Activated CD8-positive, alpha-beta T cell treated with anti-CD3 and anti-CD28 coated beads for 36 hours (primary cell): ENCODE data around the gene TTF1. TPM values are rescaled to one million over a fixed set of nuclear protein-coding genes. Genes with fewer than 3 reads are reported as not detected.

ENCODE experiments used
- ATAC-seq: fragments of 200-7000 bp; cut with Tn5 transposase; one replicate; pipeline ENCODE4 v1.10.0; 2021; ENCODE audit warnings: mild to moderate bottlenecking, moderate library complexity
- CTCF ChIA-PET: fragments of 350-600 bp; sonication (Branson Sonifier 250); formaldehyde crosslinking; loops from one replicate; lab custom pipeline; 2021; ENCODE audit warnings: antibody characterized with exemption; lab: Charles Lee
- POLR2A ChIA-PET: fragments of 350-600 bp; sonication (Branson Sonifier 250); formaldehyde crosslinking; loops from one replicate; lab custom pipeline; 2021; ENCODE audit warnings: antibody characterized with exemption; lab: Charles Lee
- DNase-seq: peaks from one replicate; pipeline ENCODE4 v3.0.0-alpha.2; 2020
- H3K27ac Mint-ChIP-seq: one replicate; pipeline ENCODE4 v1.8.0; 2021; ENCODE audit warnings: mild to moderate bottlenecking, mixed read lengths
- H3K27me3 Mint-ChIP-seq: one replicate; pipeline ENCODE4 v1.8.0; 2021; ENCODE audit warnings: mixed read lengths
- H3K36me3 Mint-ChIP-seq: one replicate; pipeline ENCODE4 v1.8.0; 2021; ENCODE audit warnings: low read depth, mixed read lengths
- H3K4me1 Mint-ChIP-seq: one replicate; pipeline ENCODE4 v1.8.0; 2021; ENCODE audit warnings: low read depth, mixed read lengths
- H3K4me3 Mint-ChIP-seq: one replicate; pipeline ENCODE4 v1.8.0; 2021; ENCODE audit warnings: mild to moderate bottlenecking, moderate library complexity, mixed read lengths
- H3K9me3 Mint-ChIP-seq: one replicate; pipeline ENCODE4 v1.8.0; 2021; ENCODE audit warnings: mixed read lengths
- CTCF ChIP-seq: fragments of 200-600 bp; IDR thresholded peaks from one replicate; pipeline ENCODE4 v1.8.0; 2022; ENCODE audit warnings: antibody characterized with exemption, mild to moderate bottlenecking
- intact Hi-C: fragments of 100-400 bp; cut with micrococcal nuclease; formaldehyde crosslinking; loops from one replicate; pipeline ENCODE4 v1.10.0; 2022
- total RNA-seq, 2 experiments: library from RNA; stranded (reverse); gene quantifications; one replicate each; pipeline ENCODE4 v1.2.3, GENCODE V29; 2021

The TTF1 gene
- total RNA-seq, 2 experiments from 2014 or later = 38.2 to 38.3 TPM

- peak within 1 kb of the TSS; percentile 81 for H3K4me3 Mint-ChIP-seq
- POLR2A ChIA-PET = interaction anchor here (0.6 to 2.1 kb wide), 11 partner anchors 8 to 1099 kb away, joined by 3 to 9 read pairs (median 3); partner anchors contain the start of gene RAPGEF1
- no peaks in the 10 kb centered on the region for H3K27me3 Mint-ChIP-seq
- H3K4me1 Mint-ChIP-seq = peaks cover 37% of the 10 kb centered on the region
- no peak for TF ChIP-seq CTCF
- ATAC-seq (peak; percentile 87), DNase-seq (peak; percentile 98)
- CTCF ChIA-PET = interaction anchor here (1.3 kb wide), 1 partner anchor 55 kb away, joined by 3 read pairs; the partner anchor contains the start of gene CFAP77
- intact Hi-C loops = no loop called here
- peaks cover 6% of the 10 kb centered on the region for H3K9me3 Mint-ChIP-seq
- H3K27ac Mint-ChIP-seq = peak within 1 kb of the TSS; percentile 98
- H3K36me3 Mint-ChIP-seq = peaks cover 34% of the 10 kb centered on the region
Observed at GRCh38 chr9:132354637-132355355, 51.8 kb downstream of the TTF1 start, which contains the start of gene SETX. SETX (minus strand) TSS chr9:132354986; CDS start chr9:132349428, 5,558 bp downstream.

GRCh38 chr9:132351404-132352045 is 55.1 kb downstream of the TTF1 start:
- Mint-ChIP-seq H3K36me3 (peaks cover 48% of the 10 kb centered on the region), H3K27me3 (no peaks in the 10 kb centered on the region), H3K9me3 (peaks cover 4% of the 10 kb centered on the region), H3K4me1 (peaks cover 50% of the 10 kb centered on the region), H3K4me3 (peak overlapping the region; percentile 81), H3K27ac (peak overlapping the region; percentile 98)
- POLR2A ChIA-PET = interaction anchor here (1.4 to 2.0 kb wide), 5 partner anchors 10 to 343 kb away, joined by 3 to 7 read pairs (median 5); no protein-coding TSS in a partner anchor
- no peak for ATAC-seq
- TF ChIP-seq CTCF = no peak
- intact Hi-C loops = no loop called here
- no peak for DNase-seq
- CTCF ChIA-PET = interaction anchor here (1.7 to 1.8 kb wide), 2 partner anchors 13 to 83 kb away, joined by 4 to 7 read pairs; no protein-coding TSS in a partner anchor

GRCh38 chr9:132350861-132351315 is 55.8 kb downstream of the TTF1 start:
- ATAC-seq (no peak), DNase-seq (peak; percentile 62)
- H3K36me3 Mint-ChIP-seq = peaks cover 52% of the 10 kb centered on the region
- POLR2A ChIA-PET = interaction anchor here (0.7 to 2.0 kb wide), 7 partner anchors 9 to 320 kb away, joined by 3 to 7 read pairs (median 4); partner anchors contain the start of genes DDX31 and GTF3C4
- CTCF ChIA-PET = interaction anchor here (0.7 to 1.8 kb wide), 4 partner anchors 12 to 82 kb away, joined by 3 to 7 read pairs (median 4); no protein-coding TSS in a partner anchor
- no peaks in the 10 kb centered on the region for H3K9me3 Mint-ChIP-seq
- H3K27me3 Mint-ChIP-seq = no peaks in the 10 kb centered on the region
- H3K4me1 Mint-ChIP-seq = peaks cover 50% of the 10 kb centered on the region
- intact Hi-C loops = no loop called here
- no peak for TF ChIP-seq CTCF
- peak overlapping the region; percentile 81 for H3K4me3 Mint-ChIP-seq
- peak overlapping the region; percentile 98 for H3K27ac Mint-ChIP-seq

GRCh38 chr9:132348676-132349075 is 58.0 kb downstream of the TTF1 start:
- peaks cover 56% of the 10 kb centered on the region for H3K36me3 Mint-ChIP-seq
- H3K4me1 Mint-ChIP-seq = peaks cover 49% of the 10 kb centered on the region
- H3K27ac Mint-ChIP-seq = peak overlapping the region; percentile 88
- intact Hi-C loops = no loop called here
- POLR2A ChIA-PET = no interaction called here
- CTCF ChIA-PET = no interaction called here
- no peak overlapping the region for H3K4me3 Mint-ChIP-seq
- no peaks in the 10 kb centered on the region for H3K9me3 Mint-ChIP-seq
- H3K27me3 Mint-ChIP-seq = no peaks in the 10 kb centered on the region
- DNase-seq (no peak), ATAC-seq (no peak)
- TF ChIP-seq CTCF = no peak
